ENCODE measurements around the gene WDR37. TPM values are rescaled to one million over a fixed set of nuclear protein-coding genes. Genes with fewer than 3 reads are reported as not detected.

WDR37 gene
- total RNA-seq, 1 experiment from 2014 or later = 10.4 TPM

DNA sequence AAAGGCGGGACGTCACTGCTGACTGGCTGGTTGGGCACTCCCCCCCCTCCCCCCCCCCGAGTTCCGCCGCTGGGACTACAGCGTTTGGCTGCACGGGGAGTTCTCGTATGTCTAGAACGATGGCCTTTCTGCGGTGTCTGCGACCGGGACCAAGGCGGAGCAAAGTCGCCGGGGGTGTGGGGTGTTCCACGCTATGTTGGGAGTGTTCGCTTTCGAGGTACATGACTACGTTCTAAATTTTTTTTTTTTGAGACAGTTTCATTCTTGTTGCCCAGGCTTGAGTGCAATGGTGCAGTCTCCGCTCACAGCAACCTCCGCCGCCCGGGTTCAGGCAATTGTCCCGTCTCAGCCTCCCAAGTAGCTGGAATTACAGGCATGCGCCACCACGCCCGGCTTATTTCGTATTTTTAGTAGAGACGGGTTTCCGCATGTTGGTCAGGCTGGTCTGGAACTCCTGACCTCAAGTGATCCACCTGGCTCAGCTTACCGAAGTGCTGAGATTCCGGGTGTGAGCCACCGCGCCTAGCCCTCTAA lies 6.7 kb upstream of the WDR37 start (continued):
- TF ChIP-seq, protein P1, sequence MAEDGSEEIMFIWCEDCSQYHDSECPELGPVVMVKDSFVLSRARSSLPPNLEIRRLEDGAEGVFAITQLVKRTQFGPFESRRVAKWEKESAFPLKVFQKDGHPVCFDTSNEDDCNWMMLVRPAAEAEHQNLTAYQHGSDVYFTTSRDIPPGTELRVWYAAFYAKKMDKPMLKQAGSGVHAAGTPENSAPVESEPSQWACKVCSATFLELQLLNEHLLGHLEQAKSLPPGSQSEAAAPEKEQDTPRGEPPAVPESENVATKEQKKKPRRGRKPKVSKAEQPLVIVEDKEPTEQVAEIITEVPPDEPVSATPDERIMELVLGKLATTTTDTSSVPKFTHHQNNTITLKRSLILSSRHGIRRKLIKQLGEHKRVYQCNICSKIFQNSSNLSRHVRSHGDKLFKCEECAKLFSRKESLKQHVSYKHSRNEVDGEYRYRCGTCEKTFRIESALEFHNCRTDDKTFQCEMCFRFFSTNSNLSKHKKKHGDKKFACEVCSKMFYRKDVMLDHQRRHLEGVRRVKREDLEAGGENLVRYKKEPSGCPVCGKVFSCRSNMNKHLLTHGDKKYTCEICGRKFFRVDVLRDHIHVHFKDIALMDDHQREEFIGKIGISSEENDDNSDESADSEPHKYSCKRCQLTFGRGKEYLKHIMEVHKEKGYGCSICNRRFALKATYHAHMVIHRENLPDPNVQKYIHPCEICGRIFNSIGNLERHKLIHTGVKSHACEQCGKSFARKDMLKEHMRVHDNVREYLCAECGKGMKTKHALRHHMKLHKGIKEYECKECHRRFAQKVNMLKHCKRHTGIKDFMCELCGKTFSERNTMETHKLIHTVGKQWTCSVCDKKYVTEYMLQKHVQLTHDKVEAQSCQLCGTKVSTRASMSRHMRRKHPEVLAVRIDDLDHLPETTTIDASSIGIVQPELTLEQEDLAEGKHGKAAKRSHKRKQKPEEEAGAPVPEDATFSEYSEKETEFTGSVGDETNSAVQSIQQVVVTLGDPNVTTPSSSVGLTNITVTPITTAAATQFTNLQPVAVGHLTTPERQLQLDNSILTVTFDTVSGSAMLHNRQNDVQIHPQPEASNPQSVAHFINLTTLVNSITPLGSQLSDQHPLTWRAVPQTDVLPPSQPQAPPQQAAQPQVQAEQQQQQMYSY (CRISPR knock-in tag; IDR thresholded peaks at IDR 0.05) = no peak
- TF ChIP-seq GTF2I (CRISPR knock-in tag; conservative IDR thresholded peaks at IDR 0.05) (peak; percentile 71), NFYB (CRISPR knock-in tag; conservative IDR thresholded peaks at IDR 0.05; ENCODE audit: low read depth) (peak; percentile 5; the same call in 1 of the 2 replicates), FOXJ3 (CRISPR knock-in tag; IDR thresholded peaks at IDR 0.05; ENCODE audit: borderline replicate concordance) (no peak), GABPB1 (CRISPR knock-in tag; IDR thresholded peaks at IDR 0.05) (no peak), ZNF121 (CRISPR knock-in tag; IDR thresholded peaks at IDR 0.05) (peak; percentile 76; the same call in 1 of the 2 replicates)
- TF ChIP-seq, protein P2, sequence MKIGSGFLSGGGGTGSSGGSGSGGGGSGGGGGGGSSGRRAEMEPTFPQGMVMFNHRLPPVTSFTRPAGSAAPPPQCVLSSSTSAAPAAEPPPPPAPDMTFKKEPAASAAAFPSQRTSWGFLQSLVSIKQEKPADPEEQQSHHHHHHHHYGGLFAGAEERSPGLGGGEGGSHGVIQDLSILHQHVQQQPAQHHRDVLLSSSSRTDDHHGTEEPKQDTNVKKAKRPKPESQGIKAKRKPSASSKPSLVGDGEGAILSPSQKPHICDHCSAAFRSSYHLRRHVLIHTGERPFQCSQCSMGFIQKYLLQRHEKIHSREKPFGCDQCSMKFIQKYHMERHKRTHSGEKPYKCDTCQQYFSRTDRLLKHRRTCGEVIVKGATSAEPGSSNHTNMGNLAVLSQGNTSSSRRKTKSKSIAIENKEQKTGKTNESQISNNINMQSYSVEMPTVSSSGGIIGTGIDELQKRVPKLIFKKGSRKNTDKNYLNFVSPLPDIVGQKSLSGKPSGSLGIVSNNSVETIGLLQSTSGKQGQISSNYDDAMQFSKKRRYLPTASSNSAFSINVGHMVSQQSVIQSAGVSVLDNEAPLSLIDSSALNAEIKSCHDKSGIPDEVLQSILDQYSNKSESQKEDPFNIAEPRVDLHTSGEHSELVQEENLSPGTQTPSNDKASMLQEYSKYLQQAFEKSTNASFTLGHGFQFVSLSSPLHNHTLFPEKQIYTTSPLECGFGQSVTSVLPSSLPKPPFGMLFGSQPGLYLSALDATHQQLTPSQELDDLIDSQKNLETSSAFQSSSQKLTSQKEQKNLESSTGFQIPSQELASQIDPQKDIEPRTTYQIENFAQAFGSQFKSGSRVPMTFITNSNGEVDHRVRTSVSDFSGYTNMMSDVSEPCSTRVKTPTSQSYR (CRISPR knock-in tag; IDR thresholded peaks at IDR 0.05) = no peak
- TF ChIP-seq, protein P3, sequence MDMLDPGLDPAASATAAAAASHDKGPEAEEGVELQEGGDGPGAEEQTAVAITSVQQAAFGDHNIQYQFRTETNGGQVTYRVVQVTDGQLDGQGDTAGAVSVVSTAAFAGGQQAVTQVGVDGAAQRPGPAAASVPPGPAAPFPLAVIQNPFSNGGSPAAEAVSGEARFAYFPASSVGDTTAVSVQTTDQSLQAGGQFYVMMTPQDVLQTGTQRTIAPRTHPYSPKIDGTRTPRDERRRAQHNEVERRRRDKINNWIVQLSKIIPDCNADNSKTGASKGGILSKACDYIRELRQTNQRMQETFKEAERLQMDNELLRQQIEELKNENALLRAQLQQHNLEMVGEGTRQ (CRISPR knock-in tag; IDR thresholded peaks at IDR 0.05) = no peak
- TF ChIP-seq, protein P4, sequence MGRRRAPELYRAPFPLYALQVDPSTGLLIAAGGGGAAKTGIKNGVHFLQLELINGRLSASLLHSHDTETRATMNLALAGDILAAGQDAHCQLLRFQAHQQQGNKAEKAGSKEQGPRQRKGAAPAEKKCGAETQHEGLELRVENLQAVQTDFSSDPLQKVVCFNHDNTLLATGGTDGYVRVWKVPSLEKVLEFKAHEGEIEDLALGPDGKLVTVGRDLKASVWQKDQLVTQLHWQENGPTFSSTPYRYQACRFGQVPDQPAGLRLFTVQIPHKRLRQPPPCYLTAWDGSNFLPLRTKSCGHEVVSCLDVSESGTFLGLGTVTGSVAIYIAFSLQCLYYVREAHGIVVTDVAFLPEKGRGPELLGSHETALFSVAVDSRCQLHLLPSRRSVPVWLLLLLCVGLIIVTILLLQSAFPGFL (CRISPR knock-in tag; IDR thresholded peaks at IDR 0.05; ENCODE audit: borderline replicate concordance) = no peak
- TF ChIP-seq, protein P5, sequence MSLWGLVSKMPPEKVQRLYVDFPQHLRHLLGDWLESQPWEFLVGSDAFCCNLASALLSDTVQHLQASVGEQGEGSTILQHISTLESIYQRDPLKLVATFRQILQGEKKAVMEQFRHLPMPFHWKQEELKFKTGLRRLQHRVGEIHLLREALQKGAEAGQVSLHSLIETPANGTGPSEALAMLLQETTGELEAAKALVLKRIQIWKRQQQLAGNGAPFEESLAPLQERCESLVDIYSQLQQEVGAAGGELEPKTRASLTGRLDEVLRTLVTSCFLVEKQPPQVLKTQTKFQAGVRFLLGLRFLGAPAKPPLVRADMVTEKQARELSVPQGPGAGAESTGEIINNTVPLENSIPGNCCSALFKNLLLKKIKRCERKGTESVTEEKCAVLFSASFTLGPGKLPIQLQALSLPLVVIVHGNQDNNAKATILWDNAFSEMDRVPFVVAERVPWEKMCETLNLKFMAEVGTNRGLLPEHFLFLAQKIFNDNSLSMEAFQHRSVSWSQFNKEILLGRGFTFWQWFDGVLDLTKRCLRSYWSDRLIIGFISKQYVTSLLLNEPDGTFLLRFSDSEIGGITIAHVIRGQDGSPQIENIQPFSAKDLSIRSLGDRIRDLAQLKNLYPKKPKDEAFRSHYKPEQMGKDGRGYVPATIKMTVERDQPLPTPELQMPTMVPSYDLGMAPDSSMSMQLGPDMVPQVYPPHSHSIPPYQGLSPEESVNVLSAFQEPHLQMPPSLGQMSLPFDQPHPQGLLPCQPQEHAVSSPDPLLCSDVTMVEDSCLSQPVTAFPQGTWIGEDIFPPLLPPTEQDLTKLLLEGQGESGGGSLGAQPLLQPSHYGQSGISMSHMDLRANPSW (CRISPR knock-in tag; conservative IDR thresholded peaks at IDR 0.05; ENCODE audit: low read depth) = no peak
- TF ChIP-seq, protein P6, sequence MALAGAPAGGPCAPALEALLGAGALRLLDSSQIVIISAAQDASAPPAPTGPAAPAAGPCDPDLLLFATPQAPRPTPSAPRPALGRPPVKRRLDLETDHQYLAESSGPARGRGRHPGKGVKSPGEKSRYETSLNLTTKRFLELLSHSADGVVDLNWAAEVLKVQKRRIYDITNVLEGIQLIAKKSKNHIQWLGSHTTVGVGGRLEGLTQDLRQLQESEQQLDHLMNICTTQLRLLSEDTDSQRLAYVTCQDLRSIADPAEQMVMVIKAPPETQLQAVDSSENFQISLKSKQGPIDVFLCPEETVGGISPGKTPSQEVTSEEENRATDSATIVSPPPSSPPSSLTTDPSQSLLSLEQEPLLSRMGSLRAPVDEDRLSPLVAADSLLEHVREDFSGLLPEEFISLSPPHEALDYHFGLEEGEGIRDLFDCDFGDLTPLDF (CRISPR knock-in tag; IDR thresholded peaks at IDR 0.05) = no peak

DNA sequence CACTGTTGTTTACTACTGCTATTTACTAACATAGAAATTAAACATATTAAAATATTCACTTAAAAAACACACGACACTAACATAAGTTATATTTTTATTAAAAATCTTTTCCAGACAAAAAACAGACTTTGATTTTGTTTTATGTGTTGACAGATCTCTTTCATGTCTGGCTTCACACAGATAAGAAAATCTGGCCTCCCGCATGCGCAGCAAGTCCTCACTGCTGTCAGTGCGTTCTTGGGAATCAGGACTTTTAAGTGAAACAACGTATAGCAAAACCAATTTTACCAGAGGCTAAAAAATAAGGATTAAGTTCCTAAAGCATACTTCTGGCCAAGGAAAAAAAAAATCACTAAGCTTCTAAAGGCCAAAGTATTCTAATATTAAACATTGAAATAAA lies 6.0 kb upstream of the WDR37 start:
- TF ChIP-seq, protein P7, sequence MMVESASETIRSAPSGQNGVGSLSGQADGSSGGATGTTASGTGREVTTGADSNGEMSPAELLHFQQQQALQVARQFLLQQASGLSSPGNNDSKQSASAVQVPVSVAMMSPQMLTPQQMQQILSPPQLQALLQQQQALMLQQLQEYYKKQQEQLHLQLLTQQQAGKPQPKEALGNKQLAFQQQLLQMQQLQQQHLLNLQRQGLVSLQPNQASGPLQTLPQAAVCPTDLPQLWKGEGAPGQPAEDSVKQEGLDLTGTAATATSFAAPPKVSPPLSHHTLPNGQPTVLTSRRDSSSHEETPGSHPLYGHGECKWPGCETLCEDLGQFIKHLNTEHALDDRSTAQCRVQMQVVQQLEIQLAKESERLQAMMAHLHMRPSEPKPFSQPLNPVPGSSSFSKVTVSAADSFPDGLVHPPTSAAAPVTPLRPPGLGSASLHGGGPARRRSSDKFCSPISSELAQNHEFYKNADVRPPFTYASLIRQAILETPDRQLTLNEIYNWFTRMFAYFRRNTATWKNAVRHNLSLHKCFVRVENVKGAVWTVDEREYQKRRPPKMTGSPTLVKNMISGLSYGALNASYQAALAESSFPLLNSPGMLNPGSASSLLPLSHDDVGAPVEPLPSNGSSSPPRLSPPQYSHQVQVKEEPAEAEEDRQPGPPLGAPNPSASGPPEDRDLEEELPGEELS (CRISPR knock-in tag; IDR thresholded peaks at IDR 0.05) = no peak
- no peak for TF ChIP-seq JAZF1 (CRISPR knock-in tag; IDR thresholded peaks at IDR 0.05)
- no peaks in the 10 kb centered on the region for H3K27me3 Mint-ChIP-seq (ENCODE audit: low read depth)
- H3K9me3 Mint-ChIP-seq = no peaks in the 10 kb centered on the region
- DNase-seq (ENCODE audit: low spot score) = no peak
- peak overlapping the region; percentile 97 for H3K4me3 Mint-ChIP-seq
- H3K36me3 Mint-ChIP-seq = peaks cover 43% of the 10 kb centered on the region
- ChIA-PET POLR2A (interaction anchor here (0.7 to 2.6 kb wide), 3 partner anchors 14 to 1966 kb away, joined by 3 to 10 read pairs (median 3); partner anchors contain the start of gene LARP4B), CTCF (interaction anchor here (1.0 to 2.0 kb wide), 4 partner anchors 9 to 62 kb away, joined by 3 to 7 read pairs (median 3); partner anchors contain the start of gene GTPBP4)
- ATAC-seq = no peak
- H3K4me1 Mint-ChIP-seq = peaks cover 42% of the 10 kb centered on the region
- peak overlapping the region; percentile 100 for H3K27ac Mint-ChIP-seq

All from WTC11 (cell line).